HG02759 (cell line): ENCODE results near the gene RIT2.

Source experiments
- ATAC-seq: cut with Tn5 transposase; IDR thresholded peaks from one replicate; pipeline ENCODE4 v1.9.1; 2021; ENCODE audit warnings: mild to moderate bottlenecking, moderate library complexity; ENCODE audit not compliant: unreplicated experiment

RIT2 gene

GRCh38 chr18:42707080-42707479 lies 408.4 kb downstream of the RIT2 start:
- no peak for ATAC-seq

GRCh38 chr18:42706618-42707017 lies 408.9 kb downstream of the RIT2 start:
- ATAC-seq = no peak

GRCh38 chr18:42706029-42706608 lies 409.4 kb downstream of the RIT2 start:
- no peak for ATAC-seq
